Measurements from ENCODE around the gene TFAP2D. TPM values are rescaled to one million over a fixed set of nuclear protein-coding genes. Genes with fewer than 3 reads are reported as not detected.

The TFAP2D gene
- total RNA-seq, 1 donor, result not detected

DNA sequence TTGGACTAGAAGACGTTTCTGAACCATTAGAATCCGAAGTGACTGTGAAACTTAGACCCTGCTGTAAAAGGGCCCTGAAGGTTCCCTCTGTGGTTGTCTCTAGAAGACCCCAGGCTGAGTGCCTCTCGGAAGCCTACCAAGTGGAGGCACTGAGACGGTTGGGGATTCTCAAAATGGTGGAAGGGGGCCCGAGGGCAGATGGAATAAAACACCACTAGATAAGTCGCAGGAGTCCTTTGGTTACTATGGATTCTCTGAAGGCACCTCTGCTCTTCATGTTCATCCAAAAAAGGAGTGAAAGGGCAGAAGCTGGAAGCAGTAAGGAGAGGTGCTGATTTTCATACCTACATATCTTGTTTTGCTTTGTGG is 4.0 kb upstream of the TFAP2D start:
- no peak overlapping the region for H3K4me3 ChIP-seq (ENCODE audit: low read depth, low read length)
- TF ChIP-seq, protein P1, sequence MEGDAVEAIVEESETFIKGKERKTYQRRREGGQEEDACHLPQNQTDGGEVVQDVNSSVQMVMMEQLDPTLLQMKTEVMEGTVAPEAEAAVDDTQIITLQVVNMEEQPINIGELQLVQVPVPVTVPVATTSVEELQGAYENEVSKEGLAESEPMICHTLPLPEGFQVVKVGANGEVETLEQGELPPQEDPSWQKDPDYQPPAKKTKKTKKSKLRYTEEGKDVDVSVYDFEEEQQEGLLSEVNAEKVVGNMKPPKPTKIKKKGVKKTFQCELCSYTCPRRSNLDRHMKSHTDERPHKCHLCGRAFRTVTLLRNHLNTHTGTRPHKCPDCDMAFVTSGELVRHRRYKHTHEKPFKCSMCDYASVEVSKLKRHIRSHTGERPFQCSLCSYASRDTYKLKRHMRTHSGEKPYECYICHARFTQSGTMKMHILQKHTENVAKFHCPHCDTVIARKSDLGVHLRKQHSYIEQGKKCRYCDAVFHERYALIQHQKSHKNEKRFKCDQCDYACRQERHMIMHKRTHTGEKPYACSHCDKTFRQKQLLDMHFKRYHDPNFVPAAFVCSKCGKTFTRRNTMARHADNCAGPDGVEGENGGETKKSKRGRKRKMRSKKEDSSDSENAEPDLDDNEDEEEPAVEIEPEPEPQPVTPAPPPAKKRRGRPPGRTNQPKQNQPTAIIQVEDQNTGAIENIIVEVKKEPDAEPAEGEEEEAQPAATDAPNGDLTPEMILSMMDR (IDR thresholded peaks at IDR 0.05; ENCODE audit: insufficient read depth, low read depth, low read length), result no peak
- DNase-seq (ENCODE audit: low read depth), result no peak

- TF ChIP-seq, protein P1 (IDR thresholded peaks at IDR 0.05; ENCODE audit: insufficient read depth, low read depth, low read length), result no peak
- no peak for DNase-seq (ENCODE audit: low read depth)
- H3K4me3 ChIP-seq (ENCODE audit: low read depth, low read length), result no peak overlapping the region
Observed at GRCh38 chr6:50711686-50712085, 1.6 kb upstream of the TFAP2D start.

DNA sequence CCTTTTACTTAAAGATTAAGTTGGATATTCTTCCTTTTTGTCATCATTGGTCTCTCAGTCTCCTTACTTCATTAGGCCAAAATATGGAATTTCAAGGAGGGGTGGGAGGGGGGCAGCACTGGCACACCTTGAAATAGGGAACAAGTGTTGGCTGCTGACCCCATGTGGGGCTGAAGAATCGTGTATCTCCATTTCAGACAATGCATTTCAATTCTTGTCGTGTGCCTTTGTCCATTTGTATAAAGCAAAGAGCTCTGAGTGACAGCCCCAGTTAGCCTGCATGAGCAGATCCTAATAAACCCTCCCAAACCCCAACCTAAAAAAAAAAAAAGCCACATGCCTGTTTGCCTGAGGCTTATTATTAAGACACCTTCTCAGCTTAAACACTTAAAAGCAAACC is 1.0 kb upstream of the TFAP2D start:
- TF ChIP-seq, protein P1 (IDR thresholded peaks at IDR 0.05; ENCODE audit: insufficient read depth, low read depth, low read length), result no peak
- H3K4me3 ChIP-seq (ENCODE audit: low read depth, low read length), result no peak overlapping the region
- DNase-seq (ENCODE audit: low read depth), result no peak

GRCh38 chr6:50713977-50714486 is 706 bp downstream of the TFAP2D start:
- H3K4me3 ChIP-seq (ENCODE audit: low read depth, low read length), result no peak overlapping the region
- TF ChIP-seq, protein P1 (IDR thresholded peaks at IDR 0.05; ENCODE audit: insufficient read depth, low read depth, low read length), result no peak
- no peak for DNase-seq (ENCODE audit: low read depth)

- TF ChIP-seq, protein P1 (IDR thresholded peaks at IDR 0.05; ENCODE audit: insufficient read depth, low read depth, low read length), result no peak
- no peak for DNase-seq (ENCODE audit: low read depth)
- H3K4me3 ChIP-seq (ENCODE audit: low read depth, low read length), result no peak overlapping the region
Observed at GRCh38 chr6:50714487-50715379, 1.4 kb downstream of the TFAP2D start.

- no peak for DNase-seq (ENCODE audit: low read depth)
- TF ChIP-seq, protein P1 (IDR thresholded peaks at IDR 0.05; ENCODE audit: insufficient read depth, low read depth, low read length), result no peak
- H3K4me3 ChIP-seq (ENCODE audit: low read depth, low read length), result no peak overlapping the region
Observed at GRCh38 chr6:50716899-50717509, 3.7 kb downstream of the TFAP2D start.
